ENCODE data around the gene ZBTB21. TPM values are rescaled to one million over a fixed set of nuclear protein-coding genes. Genes with fewer than 3 reads are reported as not detected.

Gene ZBTB21
- total and polyA plus RNA-seq, 2 donors (not counting 1 experiment from before 2014, with no cell fraction given) = 8.9 to 9.1 TPM

DNA sequence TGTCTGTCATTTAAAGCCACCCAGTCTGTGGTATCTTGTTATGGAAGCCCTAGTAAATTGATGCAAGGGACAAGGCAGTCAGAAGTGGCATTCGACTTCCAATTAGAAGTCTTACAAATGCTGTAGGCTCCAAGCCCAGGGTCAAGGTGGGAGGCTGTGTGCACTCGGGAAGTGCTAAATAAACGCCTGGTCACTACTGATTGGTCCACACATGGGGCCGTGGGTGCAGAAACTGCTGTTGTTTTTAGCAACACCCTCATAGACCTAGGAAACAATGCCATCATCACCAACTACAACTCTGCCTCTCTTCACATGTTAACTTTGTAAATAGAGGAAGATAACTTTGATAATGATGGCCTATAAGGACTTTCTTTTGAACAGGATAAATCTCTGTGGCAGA is 20.2 kb upstream of the ZBTB21 start:
- H3K4me1 ChIP-seq (ENCODE audit: control insufficient read depth, extremely low read depth, insufficient read depth, low read length) = peaks cover 6% of the 10 kb centered on the region
- no peaks in the 10 kb centered on the region for H3K9me3 ChIP-seq (ENCODE audit: control insufficient read depth, insufficient read depth, low read depth, low read length)
- no peak overlapping the region for H3K9ac ChIP-seq (ENCODE audit: insufficient read depth, low read length)
- no peak overlapping the region for H2AFZ ChIP-seq (ENCODE audit: low read length)
- no peak overlapping the region for H3K4me3 ChIP-seq (replicated peaks in 1 of 4; ENCODE audit: control extremely low read depth in 1 of 4, insufficient read depth in 1 of 4, low read depth in 3 of 4, low read length in 4 of 4)
- H3K4me2 ChIP-seq (ENCODE audit: extremely low read depth, insufficient read depth, low read length) = no peak overlapping the region
- TF ChIP-seq EZH2 (IDR thresholded peaks at IDR 0.05; ENCODE audit: low read length, missing control alignments) (no peak), CTCF (conservative IDR thresholded peaks at IDR 0.05 in 1 of 2, IDR thresholded peaks at IDR 0.05 in 1 of 2; ENCODE audit: low read depth in 1 of 2, low read length in 2 of 2) (no peak)
- no peak for DNase-seq (ENCODE audit: low read depth in 2 of 2)
- peaks cover 6% of the 10 kb centered on the region for H3K27me3 ChIP-seq (ENCODE audit: control insufficient read depth, insufficient read depth, low read length)
- no peaks in the 10 kb centered on the region for H3K36me3 ChIP-seq (ENCODE audit: control insufficient read depth, insufficient read depth, low read length)
- no peaks in the 10 kb centered on the region for H4K20me1 ChIP-seq (ENCODE audit: control insufficient read depth, extremely low read depth, insufficient read depth, low read length)
- H3K79me2 ChIP-seq (ENCODE audit: control insufficient read depth, insufficient read depth, low read length) = no peaks in the 10 kb centered on the region
- no peak overlapping the region for H3K27ac ChIP-seq (ENCODE audit: insufficient read depth, low read length)

- no peaks in the 10 kb centered on the region for H3K9me3 ChIP-seq (ENCODE audit: control insufficient read depth, insufficient read depth, low read depth, low read length)
- DNase-seq (ENCODE audit: low read depth in 2 of 2) = no peak
- no peaks in the 10 kb centered on the region for H3K79me2 ChIP-seq (ENCODE audit: control insufficient read depth, insufficient read depth, low read length)
- no peak overlapping the region for H3K4me2 ChIP-seq (ENCODE audit: extremely low read depth, insufficient read depth, low read length)
- H3K27ac ChIP-seq (ENCODE audit: insufficient read depth, low read length) = no peak overlapping the region
- H3K4me3 ChIP-seq (replicated peaks in 1 of 4; ENCODE audit: control extremely low read depth in 1 of 4, insufficient read depth in 1 of 4, low read depth in 3 of 4, low read length in 4 of 4) = no peak overlapping the region
- H3K27me3 ChIP-seq (ENCODE audit: control insufficient read depth, insufficient read depth, low read length) = peaks cover 6% of the 10 kb centered on the region
- H3K36me3 ChIP-seq (ENCODE audit: control insufficient read depth, insufficient read depth, low read length) = no peaks in the 10 kb centered on the region
- no peak overlapping the region for H2AFZ ChIP-seq (ENCODE audit: low read length)
- H3K4me1 ChIP-seq (ENCODE audit: control insufficient read depth, extremely low read depth, insufficient read depth, low read length) = peaks cover 10% of the 10 kb centered on the region
- no peak for TF ChIP-seq EZH2 (IDR thresholded peaks at IDR 0.05; ENCODE audit: low read length, missing control alignments)
- no peak for TF ChIP-seq CTCF (conservative IDR thresholded peaks at IDR 0.05 in 1 of 2, IDR thresholded peaks at IDR 0.05 in 1 of 2; ENCODE audit: low read depth in 1 of 2, low read length in 2 of 2)
- no peaks in the 10 kb centered on the region for H4K20me1 ChIP-seq (ENCODE audit: control insufficient read depth, extremely low read depth, insufficient read depth, low read length)
- no peak overlapping the region for H3K9ac ChIP-seq (ENCODE audit: insufficient read depth, low read length)
Observed at GRCh38 chr21:42028766-42029425, 18.7 kb upstream of the ZBTB21 start.

GRCh38 chr21:42027822-42028765 is 17.9 kb upstream of the ZBTB21 start:
- H3K79me2 ChIP-seq (ENCODE audit: control insufficient read depth, insufficient read depth, low read length) = no peaks in the 10 kb centered on the region
- no peaks in the 10 kb centered on the region for H4K20me1 ChIP-seq (ENCODE audit: control insufficient read depth, extremely low read depth, insufficient read depth, low read length)
- H2AFZ ChIP-seq (ENCODE audit: low read length) = no peak overlapping the region
- no peaks in the 10 kb centered on the region for H3K9me3 ChIP-seq (ENCODE audit: control insufficient read depth, insufficient read depth, low read depth, low read length)
- TF ChIP-seq CTCF (conservative IDR thresholded peaks at IDR 0.05 in 1 of 2, IDR thresholded peaks at IDR 0.05 in 1 of 2; ENCODE audit: low read depth in 1 of 2, low read length in 2 of 2) (no peak), EZH2 (IDR thresholded peaks at IDR 0.05; ENCODE audit: low read length, missing control alignments) (no peak)
- H3K4me1 ChIP-seq (ENCODE audit: control insufficient read depth, extremely low read depth, insufficient read depth, low read length) = peaks cover 10% of the 10 kb centered on the region
- DNase-seq (ENCODE audit: low read depth in 2 of 2) = no peak
- no peak overlapping the region for H3K4me2 ChIP-seq (ENCODE audit: extremely low read depth, insufficient read depth, low read length)
- no peaks in the 10 kb centered on the region for H3K36me3 ChIP-seq (ENCODE audit: control insufficient read depth, insufficient read depth, low read length)
- H3K27me3 ChIP-seq (ENCODE audit: control insufficient read depth, insufficient read depth, low read length) = peaks cover 6% of the 10 kb centered on the region
- no peak overlapping the region for H3K9ac ChIP-seq (ENCODE audit: insufficient read depth, low read length)
- H3K4me3 ChIP-seq (replicated peaks in 1 of 4; ENCODE audit: control extremely low read depth in 1 of 4, insufficient read depth in 1 of 4, low read depth in 3 of 4, low read length in 4 of 4) = no peak overlapping the region
- H3K27ac ChIP-seq (ENCODE audit: insufficient read depth, low read length) = no peak overlapping the region
